Non-pigmented ciliary epithelial cell (primary cell): ENCODE measurements around the gene ZFAND5.

ENCODE experiments used
- DNase-seq: peaks from one replicate; pipeline ENCODE4 v3.0.0-alpha.2; 2010; ENCODE audit warnings: low read depth

Gene ZFAND5

GRCh38 chr9:72362680-72363139 is 2.3 kb downstream of the ZFAND5 start:
- DNase-seq: no peak

- DNase-seq: no peak
Measured at GRCh38 chr9:72362118-72362531, 2.9 kb downstream of the ZFAND5 start.

GRCh38 chr9:72361217-72361616 is 3.8 kb downstream of the ZFAND5 start:
- no peak for DNase-seq

- DNase-seq: no peak
Measured at GRCh38 chr9:72360324-72360723, 4.7 kb downstream of the ZFAND5 start.

GRCh38 chr9:72356041-72356582 is 8.9 kb downstream of the ZFAND5 start:
- no peak for DNase-seq

- DNase-seq: no peak
Measured at GRCh38 chr9:72355153-72355552, 9.9 kb downstream of the ZFAND5 start.

- no peak for DNase-seq
Measured at GRCh38 chr9:72354704-72355103, 10.3 kb downstream of the ZFAND5 start.

- DNase-seq: no peak
Measured at GRCh38 chr9:72353455-72354116, 11.4 kb downstream of the ZFAND5 start.

GRCh38 chr9:72352911-72353388 is 12.1 kb downstream of the ZFAND5 start:
- DNase-seq: no peak

- DNase-seq: no peak
Measured at GRCh38 chr9:72351538-72352453, 13.2 kb downstream of the ZFAND5 start.

GRCh38 chr9:72349911-72350310 is 15.1 kb downstream of the ZFAND5 start:
- no peak for DNase-seq

GRCh38 chr9:72349240-72349639 is 15.8 kb downstream of the ZFAND5 start:
- no peak for DNase-seq

- no peak for DNase-seq
Measured at GRCh38 chr9:72346333-72346732, 18.7 kb downstream of the ZFAND5 start.

GRCh38 chr9:72338631-72339030 is 26.4 kb downstream of the ZFAND5 start:
- no peak for DNase-seq

- DNase-seq: no peak
Measured at GRCh38 chr9:72337286-72337685, 27.7 kb downstream of the ZFAND5 start.

GRCh38 chr9:72334658-72335337 is 30.2 kb downstream of the ZFAND5 start:
- DNase-seq: no peak

- no peak for DNase-seq
Measured at GRCh38 chr9:72333709-72334108, 31.3 kb downstream of the ZFAND5 start.

- DNase-seq: no peak
Measured at GRCh38 chr9:72333197-72333596, 31.8 kb downstream of the ZFAND5 start.

- DNase-seq: no peak
Measured at GRCh38 chr9:72332351-72332750, 32.7 kb downstream of the ZFAND5 start.

- no peak for DNase-seq
Measured at GRCh38 chr9:72327631-72328030, 37.4 kb downstream of the ZFAND5 start.

- DNase-seq: no peak
Measured at GRCh38 chr9:72326641-72327040, 38.4 kb downstream of the ZFAND5 start.

- no peak for DNase-seq
Measured at GRCh38 chr9:72324974-72325373, 40.0 kb downstream of the ZFAND5 start.
